ENCODE data around the gene THAP8. TPM values are rescaled to one million over a fixed set of nuclear protein-coding genes. Genes with fewer than 3 reads are reported as not detected.

The THAP8 gene
- total and polyA plus RNA-seq, 2 of the 8 experiments (the other 6 are each of a cell fraction or from before 2014, with no cell fraction given), result 6.0 to 11.1 TPM

DNA sequence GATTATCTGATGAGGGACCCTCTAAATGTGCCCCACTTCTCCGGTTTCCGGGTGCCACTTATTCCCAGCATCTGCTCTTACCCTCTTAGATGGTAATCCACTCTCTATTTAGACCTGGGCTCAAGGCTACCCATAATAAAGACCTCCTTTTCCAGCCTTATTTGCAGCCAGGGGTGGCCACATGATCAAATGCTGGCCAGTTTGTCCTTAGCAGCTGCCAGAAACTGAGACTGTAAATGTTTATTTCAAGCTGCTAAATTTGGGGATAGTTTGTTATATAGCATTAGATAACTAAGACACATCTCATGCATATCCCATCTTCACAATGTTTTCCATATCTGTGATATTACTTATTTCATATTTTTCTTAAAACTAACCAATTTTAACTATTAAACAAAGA, 10.1 kb downstream of the THAP8 start:
- Histone ChIP-seq H3K4me3 (ENCODE audit: extremely low read depth in 1 of 4, insufficient read depth in 2 of 4, low read depth in 3 of 4, low read length in 4 of 4) (no peak overlapping the region), H4K5ac (ENCODE audit: insufficient read length, low read depth, low read length) (no peak overlapping the region), H2BK20ac (ENCODE audit: low read length) (no peak overlapping the region), H3K23me2 (ENCODE audit: low read depth, low read length) (no peaks in the 10 kb centered on the region), H3K4me2 (ENCODE audit: insufficient read depth in 1 of 2, low read depth in 2 of 2, low read length in 2 of 2) (no peak overlapping the region), H2BK5ac (ENCODE audit: low read depth, low read length) (no peak overlapping the region), H2AFZ (ENCODE audit: low read length) (no peak overlapping the region), H3K4me1 (replicated peaks in 1 of 4; ENCODE audit: control insufficient read depth in 3 of 4, insufficient read depth in 4 of 4, low read length in 3 of 4) (peaks cover 0 to 4% (median 0%) of the 10 kb centered on the region in 4 experiments; a peak in 1 of 7 replicates), H3K14ac (ENCODE audit: insufficient read length) (no peak overlapping the region), H2BK120ac (replicated peaks; ENCODE audit: low read depth, low read length) (no peak overlapping the region), H3K27me3 (replicated peaks in 1 of 4; ENCODE audit: control insufficient read depth in 3 of 4, extremely low read depth in 1 of 4, insufficient read depth in 3 of 4, low read length in 3 of 4) (no peaks in the 10 kb centered on the region), H3K79me1 (ENCODE audit: low read depth, low read length) (no peaks in the 10 kb centered on the region), H3K23ac (ENCODE audit: insufficient read length) (no peak overlapping the region), H3K79me2 (ENCODE audit: control insufficient read depth in 1 of 2, insufficient read depth in 2 of 2, low read length in 2 of 2) (no peaks in the 10 kb centered on the region), H4K91ac (replicated peaks; ENCODE audit: insufficient read length, low read length) (no peak overlapping the region), H4K20me1 (replicated peaks in 1 of 2; ENCODE audit: control insufficient read depth in 1 of 2, insufficient read depth in 2 of 2, low read length in 2 of 2) (no peaks in the 10 kb centered on the region), H3K9me3 (ENCODE audit: insufficient read depth in 2 of 2, low read depth in 1 of 2, low read length in 1 of 2) (no peaks in the 10 kb centered on the region), H3K4ac (replicated peaks; ENCODE audit: insufficient read length, low read depth, low read length) (no peak overlapping the region), H3K36me3 (ENCODE audit: control insufficient read depth in 2 of 4, insufficient read depth in 4 of 4, low read length in 3 of 4) (no peaks in the 10 kb centered on the region), H4K8ac (ENCODE audit: extremely low read depth, insufficient read depth, low read length) (no peak overlapping the region), H2BK12ac (ENCODE audit: low read depth, low read length) (no peak overlapping the region), H2AK5ac (ENCODE audit: low read depth, low read length) (no peak overlapping the region), H2BK15ac (ENCODE audit: low read length) (no peak overlapping the region), H3K9ac (replicated peaks in 1 of 4; ENCODE audit: extremely low read depth in 1 of 4, low read depth in 3 of 4, low read length in 3 of 4) (no peak overlapping the region), H3K18ac (ENCODE audit: extremely low read depth, low read length) (no peak overlapping the region), H3K56ac (replicated peaks; ENCODE audit: insufficient read length, low read depth, low read length) (no peak overlapping the region), H3K27ac (ENCODE audit: low read depth, low read length) (no peak overlapping the region)
- TF ChIP-seq, protein P1, sequence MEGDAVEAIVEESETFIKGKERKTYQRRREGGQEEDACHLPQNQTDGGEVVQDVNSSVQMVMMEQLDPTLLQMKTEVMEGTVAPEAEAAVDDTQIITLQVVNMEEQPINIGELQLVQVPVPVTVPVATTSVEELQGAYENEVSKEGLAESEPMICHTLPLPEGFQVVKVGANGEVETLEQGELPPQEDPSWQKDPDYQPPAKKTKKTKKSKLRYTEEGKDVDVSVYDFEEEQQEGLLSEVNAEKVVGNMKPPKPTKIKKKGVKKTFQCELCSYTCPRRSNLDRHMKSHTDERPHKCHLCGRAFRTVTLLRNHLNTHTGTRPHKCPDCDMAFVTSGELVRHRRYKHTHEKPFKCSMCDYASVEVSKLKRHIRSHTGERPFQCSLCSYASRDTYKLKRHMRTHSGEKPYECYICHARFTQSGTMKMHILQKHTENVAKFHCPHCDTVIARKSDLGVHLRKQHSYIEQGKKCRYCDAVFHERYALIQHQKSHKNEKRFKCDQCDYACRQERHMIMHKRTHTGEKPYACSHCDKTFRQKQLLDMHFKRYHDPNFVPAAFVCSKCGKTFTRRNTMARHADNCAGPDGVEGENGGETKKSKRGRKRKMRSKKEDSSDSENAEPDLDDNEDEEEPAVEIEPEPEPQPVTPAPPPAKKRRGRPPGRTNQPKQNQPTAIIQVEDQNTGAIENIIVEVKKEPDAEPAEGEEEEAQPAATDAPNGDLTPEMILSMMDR (IDR thresholded peaks at IDR 0.05; ENCODE audit: control extremely low read depth in 1 of 3, insufficient read depth in 1 of 3, low read depth in 1 of 3, low read length in 3 of 3), result no peak
- TF ChIP-seq POLR2AphosphoS5 (IDR thresholded peaks at IDR 0.05; ENCODE audit: low read depth, low read length), result no peak
- no peak for TF ChIP-seq SP4 (IDR thresholded peaks at IDR 0.05; ENCODE audit: low read length)
- 95% methylated on average over 2 of the region's 2 CpGs; no CpG with 5 or more reads in 1 of the 2 experiments for WGBS, 2 experiments (ENCODE audit: extremely low coverage in 1 of 2, insufficient coverage in 1 of 2, insufficient read length in 1 of 2, insufficient replicate concordance in 2 of 2, low coverage in 1 of 2, low lambda C conversion rate in 2 of 2, missing lambda C conversion rate in 1 of 2)
- ChIA-PET POLR2A (ENCODE audit: partially characterized antibody) (interaction anchor here (1.1 to 1.2 kb wide), 2 partner anchors 9 to 30 kb away, joined by 3 read pairs; partner anchors contain the start of gene ALKBH6), CTCF (ENCODE audit: partially characterized antibody) (interaction anchor here (0.6 kb wide), 1 partner anchor 132 kb away, joined by 4 read pairs; no protein-coding TSS in a partner anchor)
- no peak for DNase-seq (ENCODE audit: low read depth in 1 of 2, low spot score in 2 of 2)
- FAIRE-seq, result no peak

Data from H1 (cell line).